ENCODE data around the gene IFI35. TPM values are rescaled to one million over a fixed set of nuclear protein-coding genes. Genes with fewer than 3 reads are reported as not detected.

The IFI35 gene
- total RNA-seq, 1 donor from 2014 or later = 60.5 TPM

DNA sequence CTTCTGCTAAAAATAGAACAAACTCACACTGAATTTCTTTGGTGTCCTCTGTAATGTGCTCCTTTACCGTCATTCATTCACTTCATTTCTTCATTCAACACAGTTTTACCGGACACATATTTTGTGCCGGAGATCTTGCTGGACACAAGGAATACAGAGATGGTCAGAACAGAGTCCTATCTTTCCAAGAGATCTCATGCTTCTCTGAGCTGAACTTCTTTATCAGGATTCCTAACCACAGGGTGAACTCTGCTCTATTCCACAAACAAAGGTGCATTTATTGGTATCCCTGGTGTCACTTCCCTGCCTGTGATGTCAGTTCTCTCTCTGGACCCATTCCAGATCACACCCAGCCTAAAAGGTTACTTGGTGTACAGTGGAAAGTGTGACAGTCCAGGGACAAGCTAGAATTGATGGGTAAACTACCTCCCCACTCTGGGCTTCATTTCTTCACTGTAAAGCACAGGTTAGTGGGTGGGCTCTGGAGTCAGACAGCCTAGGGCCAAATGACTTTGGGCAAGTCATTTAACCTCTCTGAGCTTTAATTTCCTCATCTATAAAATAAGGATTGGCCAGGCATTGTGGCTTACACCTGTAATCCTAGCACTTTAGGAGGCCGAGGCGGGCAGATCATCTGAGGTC is 4.2 kb downstream of the IFI35 start:
- DNase-seq (ENCODE audit: low read depth) (no peak), FAIRE-seq (no peak)
- Histone ChIP-seq H3K79me2 (ENCODE audit: insufficient read depth, low read length) (no peaks in the 10 kb centered on the region), H3K9me3 (ENCODE audit: insufficient read depth, low read depth, low read length) (no peaks in the 10 kb centered on the region), H3K36me3 (ENCODE audit: insufficient read depth, low read length) (peaks cover 2% of the 10 kb centered on the region), H2AFZ (ENCODE audit: low read depth, low read length) (no peak overlapping the region), H3K27me3 (ENCODE audit: insufficient read depth, low read length) (no peaks in the 10 kb centered on the region), H3K9ac (ENCODE audit: low read length) (no peak overlapping the region), H3K4me2 (ENCODE audit: low read length) (no peak overlapping the region), H3K4me1 (ENCODE audit: insufficient read depth, low read length) (no peaks in the 10 kb centered on the region), H3K27ac (ENCODE audit: low read depth, low read length) (no peak overlapping the region), H3K4me3 (ENCODE audit: insufficient read depth, low read depth, low read length) (no peak overlapping the region), H4K20me1 (ENCODE audit: insufficient read depth, low read length) (peaks cover 8% of the 10 kb centered on the region)
- Mint-ChIP-seq H3K4me3 (ENCODE audit: unreplicated experiment) (peak overlapping the region; percentile 41), H3K4me1 (ENCODE audit: low read depth, unreplicated experiment) (peaks cover 30% of the 10 kb centered on the region), H3K36me3 (ENCODE audit: low read depth, unreplicated experiment) (peaks cover 13% of the 10 kb centered on the region), H3K27ac (ENCODE audit: unreplicated experiment) (peak overlapping the region; percentile 43), H3K9me3 (ENCODE audit: unreplicated experiment) (peaks cover 2% of the 10 kb centered on the region), H3K27me3 (ENCODE audit: low read depth, unreplicated experiment) (no peaks in the 10 kb centered on the region)
- TF ChIP-seq EZH2 (IDR thresholded peaks at IDR 0.05; ENCODE audit: insufficient read depth, low read length) = no peak
- TF ChIP-seq, protein P1, sequence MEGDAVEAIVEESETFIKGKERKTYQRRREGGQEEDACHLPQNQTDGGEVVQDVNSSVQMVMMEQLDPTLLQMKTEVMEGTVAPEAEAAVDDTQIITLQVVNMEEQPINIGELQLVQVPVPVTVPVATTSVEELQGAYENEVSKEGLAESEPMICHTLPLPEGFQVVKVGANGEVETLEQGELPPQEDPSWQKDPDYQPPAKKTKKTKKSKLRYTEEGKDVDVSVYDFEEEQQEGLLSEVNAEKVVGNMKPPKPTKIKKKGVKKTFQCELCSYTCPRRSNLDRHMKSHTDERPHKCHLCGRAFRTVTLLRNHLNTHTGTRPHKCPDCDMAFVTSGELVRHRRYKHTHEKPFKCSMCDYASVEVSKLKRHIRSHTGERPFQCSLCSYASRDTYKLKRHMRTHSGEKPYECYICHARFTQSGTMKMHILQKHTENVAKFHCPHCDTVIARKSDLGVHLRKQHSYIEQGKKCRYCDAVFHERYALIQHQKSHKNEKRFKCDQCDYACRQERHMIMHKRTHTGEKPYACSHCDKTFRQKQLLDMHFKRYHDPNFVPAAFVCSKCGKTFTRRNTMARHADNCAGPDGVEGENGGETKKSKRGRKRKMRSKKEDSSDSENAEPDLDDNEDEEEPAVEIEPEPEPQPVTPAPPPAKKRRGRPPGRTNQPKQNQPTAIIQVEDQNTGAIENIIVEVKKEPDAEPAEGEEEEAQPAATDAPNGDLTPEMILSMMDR (IDR thresholded peaks at IDR 0.05; ENCODE audit: insufficient read depth, low read depth, low read length) = no peak

DNA sequence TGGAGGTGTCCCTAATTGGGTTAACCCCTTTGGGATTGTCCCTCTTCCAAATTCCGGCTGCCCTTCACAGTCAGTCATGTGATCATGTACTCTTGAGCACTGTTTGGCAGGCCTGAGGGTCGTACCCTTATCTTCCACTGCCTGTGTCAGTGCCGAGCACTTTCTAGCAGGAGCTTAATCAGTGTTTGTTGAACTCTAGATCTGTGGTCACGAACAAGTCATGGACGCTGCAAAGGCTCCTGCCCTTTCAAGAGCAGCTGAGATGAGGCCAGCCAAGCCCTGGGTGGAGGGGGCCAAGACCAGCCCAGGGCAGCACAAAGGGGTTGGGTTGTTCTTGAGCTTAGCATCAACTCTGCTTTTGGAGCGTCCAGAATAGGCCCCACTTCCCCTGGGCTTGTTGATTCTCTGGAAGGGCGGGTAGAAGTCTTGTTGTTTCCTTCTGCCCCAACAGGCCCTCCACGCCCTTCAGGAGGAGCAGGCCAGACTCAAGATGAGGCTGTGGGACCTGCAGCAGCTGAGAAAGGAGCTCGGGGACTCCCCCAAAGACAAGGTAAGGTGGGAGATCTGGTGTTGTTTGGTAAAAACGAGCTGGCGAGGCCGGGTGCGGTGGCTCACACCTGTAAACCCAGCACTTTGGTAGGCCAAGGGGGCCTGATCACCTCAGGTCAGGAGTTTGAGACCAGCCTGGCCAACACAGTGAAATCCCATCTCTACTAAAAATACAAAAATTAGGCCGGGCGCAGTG is 5.3 kb downstream of the IFI35 start:
- Histone ChIP-seq H3K36me3 (ENCODE audit: insufficient read depth, low read length) (peaks cover 2% of the 10 kb centered on the region), H3K4me1 (ENCODE audit: insufficient read depth, low read length) (no peaks in the 10 kb centered on the region), H3K27me3 (ENCODE audit: insufficient read depth, low read length) (no peaks in the 10 kb centered on the region), H3K27ac (ENCODE audit: low read depth, low read length) (no peak overlapping the region), H3K9ac (ENCODE audit: low read length) (no peak overlapping the region), H4K20me1 (ENCODE audit: insufficient read depth, low read length) (peaks cover 16% of the 10 kb centered on the region), H3K9me3 (ENCODE audit: insufficient read depth, low read depth, low read length) (no peaks in the 10 kb centered on the region), H3K4me2 (ENCODE audit: low read length) (no peak overlapping the region), H3K79me2 (ENCODE audit: insufficient read depth, low read length) (no peaks in the 10 kb centered on the region), H2AFZ (ENCODE audit: low read depth, low read length) (no peak overlapping the region), H3K4me3 (ENCODE audit: insufficient read depth, low read depth, low read length) (no peak overlapping the region)
- no peaks in the 10 kb centered on the region for H3K9me3 Mint-ChIP-seq (ENCODE audit: unreplicated experiment)
- TF ChIP-seq, protein P1 (IDR thresholded peaks at IDR 0.05; ENCODE audit: insufficient read depth, low read depth, low read length) = no peak
- TF ChIP-seq EZH2 (IDR thresholded peaks at IDR 0.05; ENCODE audit: insufficient read depth, low read length) = no peak
- FAIRE-seq (no peak), DNase-seq (ENCODE audit: low read depth) (no peak)
- H3K27me3 Mint-ChIP-seq (ENCODE audit: low read depth, unreplicated experiment) = no peaks in the 10 kb centered on the region
- H3K4me1 Mint-ChIP-seq (ENCODE audit: low read depth, unreplicated experiment) = peaks cover 29% of the 10 kb centered on the region
- no peak overlapping the region for H3K4me3 Mint-ChIP-seq (ENCODE audit: unreplicated experiment)
- H3K36me3 Mint-ChIP-seq (ENCODE audit: low read depth, unreplicated experiment) = peaks cover 7% of the 10 kb centered on the region
- no peak overlapping the region for H3K27ac Mint-ChIP-seq (ENCODE audit: unreplicated experiment)

DNA sequence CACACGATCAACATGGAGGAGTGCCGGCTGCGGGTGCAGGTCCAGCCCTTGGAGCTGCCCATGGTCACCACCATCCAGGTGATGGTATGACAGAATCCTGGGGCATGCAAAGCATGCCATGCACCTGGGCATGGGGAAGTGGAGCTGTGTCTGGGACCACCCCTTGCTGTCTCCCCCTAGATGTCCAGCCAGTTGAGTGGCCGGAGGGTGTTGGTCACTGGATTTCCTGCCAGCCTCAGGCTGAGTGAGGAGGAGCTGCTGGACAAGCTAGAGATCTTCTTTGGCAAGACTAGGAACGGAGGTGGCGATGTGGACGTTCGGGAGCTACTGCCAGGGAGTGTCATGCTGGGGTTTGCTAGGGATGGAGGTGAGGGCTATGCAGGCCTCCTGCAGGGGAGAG is 6.7 kb downstream of the IFI35 start:
- Histone ChIP-seq H3K4me1 (ENCODE audit: insufficient read depth, low read length) (peaks cover under 1% of the 10 kb centered on the region), H3K27ac (ENCODE audit: low read depth, low read length) (no peak overlapping the region), H3K4me3 (ENCODE audit: insufficient read depth, low read depth, low read length) (no peak overlapping the region), H2AFZ (ENCODE audit: low read depth, low read length) (no peak overlapping the region), H4K20me1 (ENCODE audit: insufficient read depth, low read length) (peaks cover 24% of the 10 kb centered on the region), H3K4me2 (ENCODE audit: low read length) (no peak overlapping the region), H3K9ac (ENCODE audit: low read length) (no peak overlapping the region), H3K36me3 (ENCODE audit: insufficient read depth, low read length) (peaks cover 5% of the 10 kb centered on the region), H3K79me2 (ENCODE audit: insufficient read depth, low read length) (peaks cover 7% of the 10 kb centered on the region), H3K9me3 (ENCODE audit: insufficient read depth, low read depth, low read length) (no peaks in the 10 kb centered on the region), H3K27me3 (ENCODE audit: insufficient read depth, low read length) (no peaks in the 10 kb centered on the region)
- TF ChIP-seq, protein P1 (IDR thresholded peaks at IDR 0.05; ENCODE audit: insufficient read depth, low read depth, low read length) = no peak
- TF ChIP-seq EZH2 (IDR thresholded peaks at IDR 0.05; ENCODE audit: insufficient read depth, low read length) = no peak
- H3K27ac Mint-ChIP-seq (ENCODE audit: unreplicated experiment) = peak overlapping the region; percentile 34
- no peak overlapping the region for H3K4me3 Mint-ChIP-seq (ENCODE audit: unreplicated experiment)
- H3K27me3 Mint-ChIP-seq (ENCODE audit: low read depth, unreplicated experiment) = no peaks in the 10 kb centered on the region
- peaks cover 36% of the 10 kb centered on the region for H3K4me1 Mint-ChIP-seq (ENCODE audit: low read depth, unreplicated experiment)
- H3K9me3 Mint-ChIP-seq (ENCODE audit: unreplicated experiment) = no peaks in the 10 kb centered on the region
- FAIRE-seq = no peak
- no peak for DNase-seq (ENCODE audit: low read depth)
- H3K36me3 Mint-ChIP-seq (ENCODE audit: low read depth, unreplicated experiment) = peaks cover 11% of the 10 kb centered on the region
